OCI-LY7 (cell line): ENCODE measurements around the gene ANKRD2.

Experiments
- CTCF ChIP-seq: fragments of 200-600 bp; sonication (generic); conservative IDR thresholded peaks from 2 replicates; pipeline ENCODE4 v1.5.1; 2014; ENCODE audit warnings: mild to moderate bottlenecking, antibody characterized with exemption, low read length, moderate library complexity, mixed read lengths
- EZH2phosphoT487 ChIP-seq: fragments of 200-600 bp; sonication (generic); IDR thresholded peaks from 2 replicates; pipeline ENCODE4 v1.6.1; 2018; ENCODE audit warnings: low read depth, borderline replicate concordance, mild to moderate bottlenecking, mixed run types, antibody characterized with exemption, low read length, moderate library complexity, mixed read lengths

DNA sequence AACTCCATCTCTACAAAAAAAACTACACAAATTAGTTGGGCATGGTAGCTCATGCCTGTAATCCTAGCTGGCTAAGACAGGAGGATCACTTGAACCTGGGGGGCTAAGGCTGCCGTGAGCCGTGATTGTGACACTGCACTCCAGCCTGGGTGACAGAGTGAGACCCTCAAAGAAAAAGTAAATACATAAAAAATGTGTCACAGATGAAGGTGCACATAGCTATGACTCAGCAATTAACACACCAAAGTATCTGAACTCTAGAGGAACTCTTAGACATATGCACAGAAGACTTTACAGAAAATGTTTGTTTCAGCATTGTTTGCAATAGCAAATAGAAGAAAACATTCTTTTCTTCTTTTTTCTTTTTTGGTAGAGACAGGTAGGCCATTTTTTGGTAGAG is 25.2 kb downstream of the ANKRD2 start:
- no peak for TF ChIP-seq CTCF
- TF ChIP-seq EZH2phosphoT487 = no peak
